BLaER1 treated with 17β-estradiol and CSF1 and Interleukin-3, amounts not matched to agents 10 nM and 100 nM (cell line): Measurements from ENCODE around the gene ITM2B.

ENCODE experiments used
- H3K27ac ChIP-seq, 11 experiments: shearing (Covaris generic); formaldehyde crosslinking; 2 replicates each; pipeline ENCODE4 v1.8.1; 2022
- H3K27me3 ChIP-seq, 11 experiments: shearing (Covaris generic); formaldehyde crosslinking; 2 replicates each; pipeline ENCODE4 v1.8.1; 2022
- H3K36me3 ChIP-seq, 11 experiments: shearing (Covaris generic); formaldehyde crosslinking; 2 replicates each; pipeline ENCODE4 v1.8.1; 2022
- H3K4me1 ChIP-seq, 10 experiments: shearing (Covaris generic); formaldehyde crosslinking; 2 replicates each; pipeline ENCODE4 v1.8.1; 2022
- H3K4me2 ChIP-seq, 11 experiments: shearing (Covaris generic); formaldehyde crosslinking; 2 replicates each; pipeline ENCODE4 v1.8.1; 2022
- H3K4me3 ChIP-seq, 10 experiments: shearing (Covaris generic); formaldehyde crosslinking; 2 replicates each; pipeline ENCODE4 v1.8.1; 2022
- H3K9ac ChIP-seq, 11 experiments: shearing (Covaris generic); formaldehyde crosslinking; 2 replicates each; pipeline ENCODE4 v1.8.1; 2022
- H3K9me3 ChIP-seq, 11 experiments: shearing (Covaris generic); formaldehyde crosslinking; replicated peaks in 1 of 11; 2 replicates each; pipeline ENCODE4 v1.8.1; 2022
- H4K20me1 ChIP-seq, 11 experiments: shearing (Covaris generic); formaldehyde crosslinking; 2 replicates each; pipeline ENCODE4 v1.8.1; 2022
- Cebpa-rat ChIP-seq, 11 experiments: shearing (Covaris generic); IDR thresholded peaks; 2 replicates each; pipeline ENCODE4 v1.8.1; 2022

ITM2B gene

GRCh38 chr13:48266701-48267639, 34.0 kb downstream of the ITM2B start:
- no peak for TF ChIP-seq Cebpa-rat (IDR thresholded peaks at IDR 0.05)
- Histone ChIP-seq H3K9ac (peak overlapping the region in 2 of 11 experiments; percentile 81 to 83; a peak in 1 of 22 replicates), H3K9me3 (peaks cover 0 to 3% (median 0%) of the 10 kb centered on the region in 11 experiments; a peak in 3 of 22 replicates), H3K4me2 (peak overlapping the region in 10 of 11 experiments; percentile 79 to 93 (median 82); a peak in 16 of 22 replicates), H3K4me3 (no peak overlapping the region), H4K20me1 (peaks cover 0 to 80% (median 0%) of the 10 kb centered on the region in 11 experiments; a peak in 2 of 22 replicates), H3K27me3 (no peaks in the 10 kb centered on the region), H3K36me3 (peaks cover 29 to 80% (median 50%) of the 10 kb centered on the region in 11 experiments), H3K27ac (peak overlapping the region in 10 of 11 experiments; percentile 80 to 98 (median 95); a peak in 19 of 22 replicates), H3K4me1 (peaks cover 41 to 54% (median 49%) of the 10 kb centered on the region in 10 experiments)

GRCh38 chr13:48268019-48268418, 35.0 kb downstream of the ITM2B start:
- H4K20me1 ChIP-seq = peaks cover 0 to 69% (median 0%) of the 10 kb centered on the region in 11 experiments; a peak in 2 of 22 replicates
- peaks cover 18 to 80% (median 41%) of the 10 kb centered on the region in 11 experiments for H3K36me3 ChIP-seq
- no peak overlapping the region for H3K4me2 ChIP-seq
- H3K27ac ChIP-seq = peak overlapping the region in 3 of 11 experiments; percentile 94 to 97 (median 97); a peak in 2 of 22 replicates
- no peak for TF ChIP-seq Cebpa-rat (IDR thresholded peaks at IDR 0.05)
- H3K27me3 ChIP-seq = no peaks in the 10 kb centered on the region
- peaks cover 35 to 43% (median 40%) of the 10 kb centered on the region in 10 experiments for H3K4me1 ChIP-seq
- no peak overlapping the region for H3K9ac ChIP-seq
- peaks cover 0 to 3% (median 0%) of the 10 kb centered on the region in 11 experiments; a peak in 2 of 22 replicates for H3K9me3 ChIP-seq
- no peak overlapping the region for H3K4me3 ChIP-seq

GRCh38 chr13:48273346-48273745, 40.3 kb downstream of the ITM2B start:
- TF ChIP-seq Cebpa-rat (IDR thresholded peaks at IDR 0.05) = no peak
- Histone ChIP-seq H3K9ac (no peak overlapping the region), H3K9me3 (0 out of 22 replicates have a peak, but pooled peaks cover 0 to 3% (median 0%) of the 10 kb centered on the region in 11 experiments), H3K4me3 (no peak overlapping the region), H3K27ac (no peak overlapping the region), H3K36me3 (peaks cover 12 to 55% (median 25%) of the 10 kb centered on the region in 11 experiments; a peak in 20 of 22 replicates), H3K27me3 (no peaks in the 10 kb centered on the region), H4K20me1 (peaks cover 0 to 16% (median 0%) of the 10 kb centered on the region in 11 experiments; a peak in 2 of 22 replicates), H3K4me2 (no peak overlapping the region), H3K4me1 (peaks cover 0 to 26% (median 3%) of the 10 kb centered on the region in 10 experiments; a peak in 8 of 20 replicates)

- TF ChIP-seq Cebpa-rat (IDR thresholded peaks at IDR 0.05) = no peak
- Histone ChIP-seq H3K4me3 (no peak overlapping the region), H3K36me3 (peaks cover 0 to 35% (median 8%) of the 10 kb centered on the region in 11 experiments; a peak in 11 of 22 replicates), H4K20me1 (no peaks in the 10 kb centered on the region), H3K27me3 (no peaks in the 10 kb centered on the region), H3K9me3 (no peaks in the 10 kb centered on the region), H3K4me2 (peak overlapping the region in 3 of 11 experiments; percentile 2 to 48 (median 15); a peak in 3 of 22 replicates), H3K9ac (no peak overlapping the region), H3K27ac (0 out of 22 replicates have a peak overlapping the region, but pooled peaks of 1 of the 11 experiments have one; percentile 4), H3K4me1 (peaks cover 0 to 26% (median 3%) of the 10 kb centered on the region in 10 experiments; a peak in 8 of 20 replicates)
Observed at GRCh38 chr13:48275507-48275906, 42.5 kb downstream of the ITM2B start.

- H3K4me3 ChIP-seq = no peak overlapping the region
- TF ChIP-seq Cebpa-rat (IDR thresholded peaks at IDR 0.05) = no peak
- H3K27ac ChIP-seq = no peak overlapping the region
Observed at GRCh38 chr13:48278806-48279205, 45.8 kb downstream of the ITM2B start.

GRCh38 chr13:48281556-48281955, 48.5 kb downstream of the ITM2B start:
- no peak for TF ChIP-seq Cebpa-rat (IDR thresholded peaks at IDR 0.05)
- Histone ChIP-seq H3K9me3 (peaks cover 0 to 3% (median 0%) of the 10 kb centered on the region in 11 experiments; a peak in 2 of 22 replicates), H4K20me1 (no peaks in the 10 kb centered on the region), H3K27ac (no peak overlapping the region), H3K9ac (no peak overlapping the region), H3K4me1 (peaks cover 3 to 9% (median 6%) of the 10 kb centered on the region in 10 experiments; a peak in 17 of 20 replicates), H3K27me3 (no peaks in the 10 kb centered on the region), H3K36me3 (no peaks in the 10 kb centered on the region), H3K4me2 (no peak overlapping the region), H3K4me3 (no peak overlapping the region)

More at GRCh38 chr13:48278806-48279205, 45.8 kb downstream of the ITM2B start:
- peaks cover 0 to 5% (median 3%) of the 10 kb centered on the region in 11 experiments; a peak in 7 of 22 replicates for H3K36me3 ChIP-seq
- H3K4me2 ChIP-seq = no peak overlapping the region
- H3K4me1 ChIP-seq = peaks cover 0 to 25% (median 3%) of the 10 kb centered on the region in 10 experiments; a peak in 8 of 20 replicates
- H3K9ac ChIP-seq = no peak overlapping the region
- no peaks in the 10 kb centered on the region; a peak in 1 of 22 replicates for H3K9me3 ChIP-seq
- H4K20me1 ChIP-seq = no peaks in the 10 kb centered on the region
- no peaks in the 10 kb centered on the region for H3K27me3 ChIP-seq

GRCh38 chr13:48291730-48292129, 58.7 kb downstream of the ITM2B start:
- no peaks in the 10 kb centered on the region for H3K27me3 ChIP-seq
- TF ChIP-seq Cebpa-rat (IDR thresholded peaks at IDR 0.05) = no peak
- H3K9ac ChIP-seq = no peak overlapping the region
- H3K4me3 ChIP-seq = no peak overlapping the region
- no peak overlapping the region for H3K4me2 ChIP-seq
- H4K20me1 ChIP-seq = no peaks in the 10 kb centered on the region
- H3K4me1 ChIP-seq = peaks cover 4 to 19% (median 11%) of the 10 kb centered on the region in 10 experiments; a peak in 17 of 20 replicates
- H3K27ac ChIP-seq = no peak overlapping the region
- H3K36me3 ChIP-seq = no peaks in the 10 kb centered on the region
- H3K9me3 ChIP-seq = no peaks in the 10 kb centered on the region

- Histone ChIP-seq H3K27me3 (no peaks in the 10 kb centered on the region), H3K36me3 (no peaks in the 10 kb centered on the region), H4K20me1 (no peaks in the 10 kb centered on the region), H3K9ac (no peak overlapping the region), H3K4me1 (peaks cover 0 to 14% (median 3%) of the 10 kb centered on the region in 10 experiments; a peak in 11 of 20 replicates), H3K27ac (no peak overlapping the region), H3K4me2 (no peak overlapping the region), H3K9me3 (no peaks in the 10 kb centered on the region), H3K4me3 (no peak overlapping the region)
- no peak for TF ChIP-seq Cebpa-rat (IDR thresholded peaks at IDR 0.05)
Observed at GRCh38 chr13:48292650-48293049, 59.6 kb downstream of the ITM2B start.

- H3K4me1 ChIP-seq = peaks cover 0 to 17% (median 2%) of the 10 kb centered on the region in 10 experiments; a peak in 7 of 20 replicates
- no peaks in the 10 kb centered on the region for H3K27me3 ChIP-seq
- H3K4me2 ChIP-seq = no peak overlapping the region
Observed at GRCh38 chr13:48294653-48295052, 61.6 kb downstream of the ITM2B start.

More at GRCh38 chr13:48294653-48295052, 61.6 kb downstream of the ITM2B start:
- Histone ChIP-seq H3K4me3 (no peak overlapping the region), H3K9me3 (no peaks in the 10 kb centered on the region), H4K20me1 (no peaks in the 10 kb centered on the region), H3K9ac (no peak overlapping the region), H3K36me3 (no peaks in the 10 kb centered on the region), H3K27ac (no peak overlapping the region)
- no peak for TF ChIP-seq Cebpa-rat (IDR thresholded peaks at IDR 0.05)
